Activated T-cell treated with anti-CD3 and anti-CD28 coated beads for 1 hour (primary cell): ENCODE measurements around the gene GPR162.
"Not testable (repeated sequence)": the region's sequence is repeated elsewhere in the genome, so short reads cannot be mapped to it uniquely, and the experiment has no call there.

Experiments used
- DNase-seq: peaks from one replicate; pipeline ENCODE4 v3.0.0-alpha.2; 2020; ENCODE audit warnings: low read depth

GPR162 gene

DNA sequence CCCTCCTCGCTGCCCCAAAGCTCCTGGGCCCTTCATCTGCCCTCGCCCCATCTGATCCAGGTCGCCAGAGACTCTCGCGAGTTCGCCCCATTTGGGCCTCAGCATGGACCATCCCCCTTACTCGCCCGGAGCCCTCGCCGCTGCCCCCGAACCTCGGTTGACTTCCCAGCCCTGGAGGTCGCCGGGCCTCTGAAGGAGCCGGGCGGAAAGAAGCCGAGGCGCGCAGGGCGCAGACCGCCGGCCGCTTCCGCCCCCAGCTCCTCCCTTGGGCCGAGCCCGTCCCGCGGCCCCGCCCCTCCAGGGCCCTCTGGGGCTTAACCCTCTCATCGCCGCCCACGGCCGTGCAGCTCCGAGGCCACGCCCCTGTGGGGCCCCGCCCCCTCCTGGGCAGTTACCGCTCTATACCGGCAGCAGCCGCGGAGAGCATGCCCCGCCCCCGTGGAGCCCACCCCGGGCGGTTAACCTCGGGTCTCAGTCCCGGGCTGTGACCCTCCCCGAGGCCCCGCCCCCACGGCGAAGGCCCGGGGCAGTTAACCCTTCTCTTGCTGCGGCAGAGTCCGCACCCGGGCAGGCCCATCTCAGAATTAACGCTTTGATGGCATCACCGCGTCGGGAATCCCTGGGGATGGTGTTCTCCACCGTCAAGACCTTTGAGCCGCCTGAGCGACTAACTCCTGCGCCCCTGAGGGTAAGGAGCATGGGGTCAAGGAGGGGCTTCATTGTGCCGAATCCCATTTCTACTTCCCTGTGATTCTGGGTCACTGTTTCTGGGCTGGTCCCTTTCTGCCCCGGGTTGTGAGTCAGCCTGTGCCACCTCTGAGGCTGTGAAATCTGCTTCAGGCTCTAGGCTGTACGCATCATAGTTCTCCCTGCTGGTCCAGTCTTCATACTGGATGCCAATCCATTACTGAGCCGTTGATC, 51.7 kb downstream of the GPR162 start, which contains the start of gene SPSB2:
Gene SPSB2 (minus strand): TSS at position 210 of the 921 bp plus-strand sequence. CDS start 402 bp downstream, outside the sequence.
- DNase-seq, result peak; percentile 99

GRCh38 chr12:6874015-6874368, 52.4 kb downstream of the GPR162 start:
- DNase-seq, result not testable (repeated sequence)
